Activated CD8-positive, alpha-beta T cell treated with anti-CD3 and anti-CD28 coated beads, Interleukin-2, amount 10 ng/mL, durations not matched to agents 7 days and 5 days (primary cell): Measurements from ENCODE around the gene ZC3H18. TPM values are rescaled to one million over a fixed set of nuclear protein-coding genes. Genes with fewer than 3 reads are reported as not detected.

Source experiments
- ATAC-seq: fragments of 150-1000 bp; cut with Tn5 transposase; one replicate; pipeline ENCODE4 v1.10.0; 2021; ENCODE audit warnings: moderate library complexity
- CTCF ChIA-PET: fragments of 350-600 bp; sonication (Branson Sonifier 250); formaldehyde crosslinking; loops from one replicate; lab custom pipeline; 2021; ENCODE audit warnings: antibody characterized with exemption; lab: Charles Lee
- POLR2A ChIA-PET: fragments of 350-600 bp; sonication (Branson Sonifier 250); formaldehyde crosslinking; loops from one replicate; lab custom pipeline; 2021; ENCODE audit warnings: antibody characterized with exemption; lab: Charles Lee
- DNase-seq: peaks from one replicate; pipeline ENCODE4 v3.0.0-alpha.2; 2020
- H3K27ac Mint-ChIP-seq: one replicate; pipeline ENCODE4 v1.8.0; 2021; ENCODE audit warnings: mild to moderate bottlenecking, mixed read lengths
- H3K27me3 Mint-ChIP-seq: one replicate; pipeline ENCODE4 v1.8.0; 2021; ENCODE audit warnings: low read depth, mixed read lengths
- H3K36me3 Mint-ChIP-seq: one replicate; pipeline ENCODE4 v1.8.0; 2021; ENCODE audit warnings: low read depth, mixed read lengths
- H3K4me1 Mint-ChIP-seq: one replicate; pipeline ENCODE4 v1.8.0; 2021; ENCODE audit warnings: low read depth, mixed read lengths
- H3K4me3 Mint-ChIP-seq: one replicate; pipeline ENCODE4 v1.8.0; 2021; ENCODE audit warnings: mild to moderate bottlenecking, mixed read lengths
- H3K9me3 Mint-ChIP-seq: one replicate; pipeline ENCODE4 v1.8.0; 2022; ENCODE audit warnings: mixed read lengths; ENCODE audit not compliant: insufficient read depth
- total RNA-seq, 2 experiments: library from RNA; stranded (reverse); gene quantifications; one replicate each; pipeline ENCODE4 v1.2.3, GENCODE V29; 2021

ZC3H18 gene
- total RNA-seq, 2 experiments from 2014 or later = 80.9 to 90.0 TPM

DNA sequence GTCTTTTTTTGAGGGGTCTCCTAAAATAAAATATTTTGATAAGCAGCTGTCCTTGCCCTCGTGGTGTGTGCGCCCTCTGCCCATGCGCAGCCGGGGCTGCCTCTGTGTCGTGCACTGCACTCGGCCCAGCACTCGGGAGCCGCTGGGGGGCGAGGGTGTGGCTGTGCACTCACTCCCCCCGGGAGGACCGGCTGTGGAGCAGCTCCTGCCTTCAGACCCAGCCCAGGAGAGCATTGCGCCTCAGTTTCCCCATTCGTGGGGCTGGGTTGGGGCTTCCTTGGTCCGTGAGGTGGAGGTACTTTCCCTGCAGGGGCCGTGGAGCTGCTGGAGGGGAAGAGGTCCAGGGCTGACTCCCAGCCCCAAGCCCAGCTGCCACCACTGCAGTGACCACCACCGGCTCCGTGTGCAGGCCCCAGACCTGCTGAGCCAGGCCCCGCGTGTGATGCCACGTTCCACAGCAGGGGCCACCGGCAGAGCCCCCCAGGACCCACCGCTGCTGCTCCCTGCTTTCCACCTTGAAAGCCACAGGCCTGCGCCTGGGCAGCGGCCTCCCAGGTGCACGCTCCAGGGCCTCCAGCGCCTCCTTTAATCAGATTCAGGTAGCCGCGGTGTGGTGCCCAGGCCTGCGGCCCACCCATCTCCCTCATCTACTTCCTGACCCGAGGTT is 61.9 kb downstream of the ZC3H18 start:
- H3K9me3 Mint-ChIP-seq = no peaks in the 10 kb centered on the region
- no peak for DNase-seq
- no peak overlapping the region for H3K4me3 Mint-ChIP-seq

DNA sequence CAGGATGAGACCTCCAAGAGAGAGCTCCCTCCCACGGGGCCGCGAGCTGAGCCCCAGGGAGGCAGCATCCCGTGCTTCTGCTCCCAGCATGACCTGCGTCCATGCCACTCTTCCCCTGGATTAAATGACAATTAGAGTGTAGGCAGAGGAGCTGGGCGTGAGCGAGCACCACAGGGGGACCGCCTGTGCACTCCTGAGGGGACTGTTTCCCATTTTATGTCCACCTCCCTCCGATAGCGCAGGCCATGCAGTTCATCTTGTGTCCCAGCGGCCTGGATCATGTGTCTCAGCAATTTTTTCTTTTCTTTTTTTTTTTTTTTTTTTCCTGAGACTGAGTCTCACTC is 62.4 kb downstream of the ZC3H18 start:
- H3K27ac Mint-ChIP-seq = peak overlapping the region; percentile 39

More for the DNA sequence above, 61.9 kb downstream of the ZC3H18 start:
- peaks cover under 1% of the 10 kb centered on the region for H3K27me3 Mint-ChIP-seq
- ChIA-PET POLR2A (interaction anchor here (1.3 kb wide), 1 partner anchor 12 kb away, joined by 3 read pairs; no protein-coding TSS in a partner anchor), CTCF (interaction anchor here (0.9 to 1.7 kb wide), 2 partner anchors 12 to 73 kb away, joined by 3 to 11 read pairs; no protein-coding TSS in a partner anchor)
- peaks cover 29% of the 10 kb centered on the region for H3K4me1 Mint-ChIP-seq
- no peak overlapping the region for H3K27ac Mint-ChIP-seq
- ATAC-seq = no peak
- H3K36me3 Mint-ChIP-seq = peaks cover 22% of the 10 kb centered on the region

DNA sequence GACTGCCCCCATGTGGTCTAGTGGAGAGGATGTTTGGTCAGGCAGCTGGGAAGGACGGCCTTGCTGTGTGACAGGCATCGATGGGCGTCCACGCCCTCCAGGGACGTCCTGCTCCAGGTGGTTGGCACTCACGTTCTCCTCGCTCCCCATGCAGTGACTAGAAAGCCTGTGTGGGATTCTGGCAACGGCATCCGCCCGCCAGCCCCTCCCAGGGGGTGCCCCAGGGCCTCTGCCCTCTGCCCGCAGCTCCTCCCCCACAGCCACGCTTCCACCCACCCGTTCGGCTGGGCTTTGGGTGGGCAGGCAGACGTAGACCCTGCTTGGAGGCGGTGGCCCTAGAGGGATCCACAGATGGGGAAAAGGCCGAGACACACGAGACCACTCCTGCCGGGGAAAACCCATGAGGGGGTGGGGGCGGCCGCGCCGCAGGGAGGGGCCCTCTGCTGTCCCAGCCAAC is 63.5 kb downstream of the ZC3H18 start:
- peak overlapping the region; percentile 74 for H3K4me3 Mint-ChIP-seq
- H3K9me3 Mint-ChIP-seq = no peaks in the 10 kb centered on the region
- peak overlapping the region; percentile 77 for H3K27ac Mint-ChIP-seq
- ATAC-seq (peak; percentile 19), DNase-seq (peak; percentile 66)
- peaks cover 46% of the 10 kb centered on the region for H3K4me1 Mint-ChIP-seq
- peaks cover 16% of the 10 kb centered on the region for H3K36me3 Mint-ChIP-seq
- peaks cover 13% of the 10 kb centered on the region for H3K27me3 Mint-ChIP-seq
- ChIA-PET POLR2A (interaction anchor here (0.9 to 1.2 kb wide), 3 partner anchors 14 to 69 kb away, joined by 3 to 6 read pairs (median 4); partner anchors contain the start of gene ZC3H18), CTCF (interaction anchor here (1.0 to 1.7 kb wide), 3 partner anchors 14 to 67 kb away, joined by 3 to 11 read pairs (median 5); partner anchors contain the start of gene ZC3H18)

More for the DNA sequence above, 62.4 kb downstream of the ZC3H18 start:
- DNase-seq = no peak
- POLR2A ChIA-PET = interaction anchor here (0.7 to 1.2 kb wide), 3 partner anchors 13 to 680 kb away, joined by 3 to 4 read pairs (median 4); partner anchors contain the start of gene ZC3H18
- ATAC-seq = no peak
- H3K36me3 Mint-ChIP-seq = peaks cover 19% of the 10 kb centered on the region
- H3K4me1 Mint-ChIP-seq = peaks cover 34% of the 10 kb centered on the region
- H3K4me3 Mint-ChIP-seq = no peak overlapping the region
- H3K9me3 Mint-ChIP-seq = no peaks in the 10 kb centered on the region
- H3K27me3 Mint-ChIP-seq = peaks cover 3% of the 10 kb centered on the region
- CTCF ChIA-PET = interaction anchor here (1.7 kb wide), 1 partner anchor 13 kb away, joined by 11 read pairs; no protein-coding TSS in a partner anchor

DNA sequence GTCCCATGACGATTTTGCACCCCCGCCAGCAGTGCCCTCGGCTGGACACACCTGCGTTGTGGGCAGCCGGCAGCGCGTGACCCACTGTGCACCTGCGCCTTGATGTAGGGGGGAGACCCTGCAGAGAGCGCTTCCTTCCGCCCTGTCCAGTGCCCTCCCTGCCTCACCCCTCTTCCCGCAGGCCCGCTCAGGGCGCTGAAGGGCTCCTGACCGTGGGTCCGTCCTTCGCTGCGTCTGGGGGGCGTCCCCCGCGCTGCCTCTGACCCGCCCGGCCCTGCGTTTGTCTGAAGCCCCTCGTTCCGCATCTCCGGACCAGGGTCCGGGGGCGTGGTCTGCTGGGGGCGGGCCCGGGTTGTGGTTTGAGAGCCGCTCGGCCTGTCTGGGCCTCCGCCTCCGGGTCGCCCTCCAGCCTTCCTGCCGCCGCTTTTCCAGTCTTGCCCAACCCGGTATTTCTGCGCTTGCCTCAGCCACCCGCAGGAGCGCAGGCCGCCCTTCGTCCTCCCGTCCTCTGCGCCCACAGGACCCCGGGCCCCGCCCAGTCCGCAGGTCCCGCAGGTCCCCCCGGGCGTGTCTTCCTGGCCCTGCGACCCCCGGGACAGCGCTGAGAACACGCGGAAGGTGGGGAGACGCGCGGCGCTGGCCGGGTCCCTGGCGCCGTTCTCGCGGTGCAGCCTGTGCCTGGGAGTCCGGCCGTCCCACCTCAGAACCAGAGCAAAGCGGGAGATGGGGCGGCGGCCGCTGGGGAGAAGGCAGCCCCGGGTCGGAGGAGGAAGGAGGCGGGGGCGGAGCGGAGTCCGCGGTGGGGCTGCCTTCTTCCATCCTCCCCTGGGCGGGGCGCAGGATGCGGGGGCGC is 64.2 kb downstream of the ZC3H18 start:
- CTCF ChIA-PET = interaction anchor here (1.4 to 1.7 kb wide), 2 partner anchors 14 to 64 kb away, joined by 5 to 11 read pairs; partner anchors contain the start of gene ZC3H18
- Mint-ChIP-seq H3K9me3 (no peaks in the 10 kb centered on the region), H3K4me3 (peak overlapping the region; percentile 74), H3K4me1 (peaks cover 48% of the 10 kb centered on the region), H3K27ac (peak overlapping the region; percentile 77), H3K36me3 (peaks cover 16% of the 10 kb centered on the region), H3K27me3 (peaks cover 16% of the 10 kb centered on the region)
- POLR2A ChIA-PET = no interaction called here
- DNase-seq = peak; percentile 81
- peak; percentile 69 for ATAC-seq

DNA sequence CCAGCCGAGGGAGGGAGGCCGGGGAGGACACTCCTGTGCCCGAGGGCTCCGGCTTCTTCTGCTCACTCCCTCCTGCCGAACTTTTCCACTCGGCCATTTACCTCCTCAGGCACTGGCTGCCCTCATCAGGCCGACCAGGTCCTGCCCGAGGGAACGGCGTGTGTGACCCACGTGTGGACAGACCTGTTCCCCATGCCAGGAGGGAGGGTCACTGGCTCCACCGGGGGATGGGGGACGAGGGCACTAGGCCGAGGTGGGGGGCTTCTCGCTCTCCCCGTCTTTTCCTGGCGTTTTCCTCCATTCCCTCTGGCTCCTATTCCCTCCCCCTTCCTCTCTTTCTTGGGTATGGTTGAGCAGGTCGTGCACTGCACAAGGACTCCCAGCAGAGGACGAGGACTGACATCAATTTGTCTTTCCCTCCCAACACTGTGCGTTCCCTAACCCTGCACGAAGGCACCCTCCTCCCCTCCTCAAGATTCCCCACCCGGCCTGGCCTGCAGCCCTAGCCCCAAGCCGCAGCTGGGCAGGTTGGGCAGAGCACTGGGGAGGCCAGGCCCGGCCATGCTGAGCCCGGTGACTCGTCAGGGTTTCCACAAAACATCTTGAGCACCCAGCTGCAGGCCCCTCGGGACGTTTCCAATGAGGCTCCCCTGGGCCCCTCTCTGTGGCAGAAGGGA is 64.9 kb downstream of the ZC3H18 start:
- no peak for DNase-seq
- no peak for ATAC-seq
- H3K27ac Mint-ChIP-seq = peak overlapping the region; percentile 76
- H3K27me3 Mint-ChIP-seq = peaks cover 21% of the 10 kb centered on the region
- H3K4me1 Mint-ChIP-seq = peaks cover 48% of the 10 kb centered on the region
- H3K9me3 Mint-ChIP-seq = no peaks in the 10 kb centered on the region
- peaks cover 15% of the 10 kb centered on the region for H3K36me3 Mint-ChIP-seq
- peak overlapping the region; percentile 61 for H3K4me3 Mint-ChIP-seq
- ChIA-PET CTCF (no interaction called here), POLR2A (no interaction called here)

DNA sequence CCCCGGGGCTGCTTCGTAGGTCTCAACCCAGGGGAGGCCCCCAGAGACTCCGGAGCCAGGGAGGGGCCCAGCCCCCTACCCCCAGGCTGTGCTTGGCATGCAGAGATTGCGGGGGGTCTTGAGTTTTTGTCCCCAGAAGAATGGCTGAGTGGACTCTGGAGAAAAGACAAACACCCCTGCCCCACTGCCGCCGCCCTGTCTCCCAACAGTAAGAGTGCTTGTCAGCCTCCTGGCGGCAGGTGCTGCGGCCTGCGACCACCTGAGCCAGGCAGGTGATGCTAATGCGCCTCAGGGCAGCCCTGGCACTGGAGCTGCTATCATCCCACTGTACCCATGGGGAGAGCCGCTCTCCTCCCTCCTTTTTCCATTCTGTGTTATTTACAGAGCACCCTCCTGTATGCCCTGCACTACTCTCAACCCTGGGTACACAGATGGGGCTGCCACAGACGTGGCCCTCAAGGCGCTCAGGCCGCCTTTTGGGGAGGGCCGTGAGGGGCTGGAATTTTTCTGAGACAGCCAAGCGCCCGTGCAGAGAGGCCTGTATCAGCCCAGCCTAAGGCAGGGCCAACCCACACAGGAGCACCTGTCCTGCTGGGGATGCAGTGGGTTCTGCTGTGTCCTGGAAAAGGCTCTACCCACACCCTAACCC is 65.6 kb downstream of the ZC3H18 start:
- no peaks in the 10 kb centered on the region for H3K9me3 Mint-ChIP-seq
- H3K36me3 Mint-ChIP-seq = peaks cover 15% of the 10 kb centered on the region
- no peak overlapping the region for H3K27ac Mint-ChIP-seq
- no peak for ATAC-seq
- H3K4me3 Mint-ChIP-seq = no peak overlapping the region
- H3K27me3 Mint-ChIP-seq = peaks cover 25% of the 10 kb centered on the region
- ChIA-PET CTCF (interaction anchor here (1.4 kb wide), 1 partner anchor 65 kb away, joined by 3 read pairs; no protein-coding TSS in a partner anchor), POLR2A (no interaction called here)
- peaks cover 48% of the 10 kb centered on the region for H3K4me1 Mint-ChIP-seq
- no peak for DNase-seq

DNA sequence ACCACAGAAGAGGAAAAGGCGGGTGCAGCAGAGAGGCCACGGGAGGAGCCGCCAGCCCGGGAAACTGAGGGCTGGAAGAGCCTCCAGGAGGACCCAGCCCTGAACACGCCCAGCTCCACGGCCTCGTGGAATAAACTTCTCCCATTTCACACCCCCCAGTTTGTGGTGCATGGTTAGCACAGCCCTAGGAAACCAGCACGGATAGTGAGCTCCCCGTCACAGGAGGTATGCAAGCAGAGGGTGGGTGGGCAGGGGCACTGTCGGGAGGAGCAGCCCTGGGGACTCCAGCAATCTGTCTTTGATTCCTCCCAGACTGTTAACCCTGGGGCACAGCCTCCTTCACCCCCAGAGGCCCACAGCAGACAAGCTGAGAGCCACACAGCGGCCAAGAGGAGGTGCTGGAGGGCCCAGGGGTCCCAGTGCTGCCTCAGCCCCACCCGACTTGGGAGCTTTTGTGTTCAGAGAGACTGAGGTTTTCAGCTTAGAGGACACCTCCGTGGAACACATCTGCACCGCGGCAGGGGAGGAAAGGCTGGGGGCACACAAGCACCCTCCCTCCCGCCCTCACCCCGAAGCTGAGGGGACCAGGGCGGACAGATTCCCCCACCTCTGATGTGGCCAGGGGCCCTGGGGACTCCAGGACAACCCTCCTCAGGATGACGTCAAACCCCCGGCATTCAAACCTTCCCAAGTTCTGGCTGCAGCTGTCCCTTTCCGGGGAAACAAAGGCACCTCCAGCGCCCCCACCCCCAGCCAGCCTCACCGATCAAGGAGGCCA is 66.5 kb downstream of the ZC3H18 start:
- Mint-ChIP-seq H3K4me1 (peaks cover 50% of the 10 kb centered on the region), H3K36me3 (peaks cover 8% of the 10 kb centered on the region), H3K27me3 (peaks cover 25% of the 10 kb centered on the region), H3K4me3 (no peak overlapping the region), H3K9me3 (no peaks in the 10 kb centered on the region), H3K27ac (peak overlapping the region; percentile 26)
- POLR2A ChIA-PET = interaction anchor here (0.7 to 1.5 kb wide), 5 partner anchors 14 to 74 kb away, joined by 3 to 6 read pairs (median 4); partner anchors contain the start of gene ZC3H18
- DNase-seq (no peak), ATAC-seq (no peak)
- CTCF ChIA-PET = interaction anchor here (0.7 to 1.4 kb wide), 3 partner anchors 48 to 67 kb away, joined by 3 to 4 read pairs (median 3); no protein-coding TSS in a partner anchor

DNA sequence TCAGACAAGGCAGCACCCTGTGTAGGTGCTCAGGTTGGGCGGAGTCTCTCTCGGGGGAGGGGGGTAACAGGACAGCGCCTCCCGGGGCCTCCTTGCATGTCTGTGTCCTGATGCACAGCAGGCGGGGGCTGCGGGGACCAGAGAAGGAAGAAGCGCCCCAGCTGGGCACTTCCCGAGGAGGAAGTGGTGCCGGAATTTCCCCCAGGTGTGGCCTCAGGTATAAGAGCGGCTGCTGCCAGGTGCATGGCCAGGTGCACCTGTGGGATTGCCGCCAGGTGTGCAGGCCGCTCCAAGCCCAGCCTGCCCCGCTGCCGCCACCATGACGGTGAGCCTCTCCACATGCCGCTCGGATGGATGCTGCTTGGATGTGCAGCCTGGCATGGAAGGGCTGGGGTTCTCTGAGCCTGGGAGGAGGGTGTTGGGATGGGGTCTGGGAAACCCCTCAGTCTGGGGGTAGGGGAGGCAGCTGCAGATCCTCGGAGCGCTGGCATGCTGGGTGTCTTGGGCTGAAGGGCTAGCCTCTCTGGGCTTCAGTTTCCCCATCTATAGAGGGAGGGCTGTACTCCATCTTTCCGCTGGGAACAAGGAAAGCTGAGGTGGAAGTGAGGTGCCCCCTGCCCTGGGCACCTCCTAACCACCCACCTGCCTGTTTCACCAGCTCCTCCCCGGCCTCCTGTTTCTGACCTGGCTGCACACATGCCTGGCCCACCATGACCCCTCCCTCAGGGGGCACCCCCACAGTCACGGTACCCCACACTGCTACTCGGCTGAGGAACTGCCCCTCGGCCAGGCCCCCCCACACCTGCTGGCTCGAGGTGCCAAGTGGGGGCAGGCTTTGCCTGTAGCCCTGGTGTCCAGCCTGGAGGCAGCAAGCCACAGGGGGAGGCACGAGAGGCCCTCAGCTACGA is 68.4 kb downstream of the ZC3H18 start, which contains the start of gene IL17C:
TSS of gene IL17C (plus strand) at position 250 of the 908 bp plus-strand sequence. CDS start at position 320, 70 bp downstream.
- ChIA-PET POLR2A (interaction anchor here (0.9 to 2.0 kb wide), 3 partner anchors 11 to 66 kb away, joined by 3 to 12 read pairs (median 8); no protein-coding TSS in a partner anchor), CTCF (no interaction called here)
- Mint-ChIP-seq H3K36me3 (peaks cover 12% of the 10 kb centered on the region), H3K27ac (peak within 1 kb of the TSS; percentile 26), H3K9me3 (no peaks in the 10 kb centered on the region), H3K4me1 (peaks cover 44% of the 10 kb centered on the region), H3K4me3 (no peak within 1 kb of the TSS), H3K27me3 (peaks cover 25% of the 10 kb centered on the region)
- DNase-seq = no peak
- ATAC-seq = no peak

DNA sequence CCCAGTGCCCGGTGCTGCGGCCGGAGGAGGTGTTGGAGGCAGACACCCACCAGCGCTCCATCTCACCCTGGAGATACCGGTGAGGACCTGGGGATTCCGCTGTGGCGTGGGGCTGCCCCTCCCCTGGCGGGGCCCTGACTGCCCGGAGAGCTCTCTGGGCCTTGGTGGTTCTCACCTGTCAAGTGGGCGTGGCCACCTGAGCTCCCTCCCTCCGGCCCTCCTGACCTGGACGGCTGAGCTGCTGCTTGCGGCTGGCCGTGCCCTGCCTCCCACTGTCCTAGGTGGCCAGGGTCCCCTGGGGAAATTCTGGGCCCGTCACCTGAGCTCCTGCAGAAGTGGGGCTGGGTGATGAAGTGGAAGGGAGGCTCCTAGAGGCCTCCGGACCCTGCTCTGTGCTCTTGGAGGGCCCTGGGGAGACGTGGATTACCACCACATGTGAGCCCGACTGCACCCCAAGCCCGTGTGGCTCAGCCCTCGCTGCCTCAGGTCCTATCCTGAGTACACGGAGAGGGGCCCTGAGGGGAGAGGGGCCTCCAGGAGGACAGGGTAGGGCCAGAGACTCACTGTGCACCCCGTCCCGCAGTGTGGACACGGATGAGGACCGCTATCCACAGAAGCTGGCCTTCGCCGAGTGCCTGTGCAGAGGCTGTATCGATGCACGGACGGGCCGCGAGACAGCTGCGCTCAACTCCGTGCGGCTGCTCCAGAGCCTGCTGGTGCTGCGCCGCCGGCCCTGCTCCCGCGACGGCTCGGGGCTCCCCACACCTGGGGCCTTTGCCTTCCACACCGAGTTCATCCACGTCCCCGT is 69.2 kb downstream of the ZC3H18 start:
- Mint-ChIP-seq H3K9me3 (no peaks in the 10 kb centered on the region), H3K27ac (no peak overlapping the region), H3K4me1 (peaks cover 39% of the 10 kb centered on the region), H3K36me3 (peaks cover 12% of the 10 kb centered on the region), H3K27me3 (peaks cover 25% of the 10 kb centered on the region), H3K4me3 (no peak overlapping the region)
- DNase-seq = no peak
- CTCF ChIA-PET = no interaction called here
- no peak for ATAC-seq
- POLR2A ChIA-PET = interaction anchor here (1.9 to 2.0 kb wide), 2 partner anchors 10 to 19 kb away, joined by 8 to 12 read pairs; no protein-coding TSS in a partner anchor
